Measurements from ENCODE around the gene RBMS3. TPM values are rescaled to one million over a fixed set of nuclear protein-coding genes. Genes with fewer than 3 reads are reported as not detected.

RBMS3 gene
- total and polyA plus RNA-seq, 12 donors: 8.7 to 90.1 (median 51.2) TPM

DNA sequence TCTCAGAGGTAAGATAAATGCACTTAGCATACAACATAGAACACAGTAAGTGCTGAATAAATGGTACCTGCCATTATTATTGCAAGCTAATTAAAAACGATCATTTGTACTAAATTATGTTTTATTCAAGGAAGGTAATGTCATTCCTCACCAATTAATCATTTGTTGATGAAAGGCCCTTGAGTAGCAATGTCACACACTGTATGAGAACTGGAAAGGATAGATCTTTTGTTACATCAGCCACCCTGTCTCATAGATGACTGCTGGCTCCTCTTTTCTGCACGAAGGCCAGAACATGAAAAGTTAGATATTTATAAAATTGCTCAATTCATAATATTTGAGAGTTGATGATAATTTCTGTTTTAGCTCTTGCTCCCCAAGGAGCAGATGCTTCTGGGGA is 415.4 kb downstream of the RBMS3 start:
- TF ChIP-seq CTCF (IDR thresholded peaks at IDR 0.05) (no peak), POLR2A (IDR thresholded peaks at IDR 0.05) (no peak)
- Histone ChIP-seq H3K4me3 (no peak overlapping the region), H3K9me3 (replicated peaks in 1 of 3) (no peaks in the 10 kb centered on the region), H3K27me3 (no peaks in the 10 kb centered on the region), H3K4me1 (replicated peaks in 1 of 2) (peaks cover 0 to 29% of the 10 kb centered on the region in 2 donors), H3K36me3 (replicated peaks in 1 of 2) (no peaks in the 10 kb centered on the region), H3K27ac (peak overlapping the region in 2 of 5 donors; percentile 11 to 23)
- intact Hi-C loops (cut with DNase I): no loop called here
- 61 to 71% (median 68%) methylated on average over 2 of the region's 2 CpGs for WGBS, 4 donors
- no peak for DNase-seq

DNA sequence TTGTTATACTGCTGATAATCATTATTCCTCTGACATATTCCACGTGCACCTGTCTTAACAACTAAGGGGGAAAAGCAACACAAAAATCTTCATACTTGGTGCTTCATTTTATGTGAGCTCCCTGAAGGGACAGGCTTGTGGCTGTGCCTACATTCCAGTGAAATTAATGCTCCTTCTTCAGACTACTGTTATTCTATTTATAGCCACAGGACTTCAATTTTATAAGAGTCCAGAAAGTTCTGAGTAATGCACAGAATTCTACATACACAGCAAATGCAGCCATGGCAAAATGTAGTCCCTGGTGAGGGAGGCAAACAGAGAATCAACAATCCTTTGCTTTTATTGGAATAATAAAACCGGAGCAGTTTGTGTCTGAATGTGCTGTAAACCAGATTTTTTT is 417.1 kb downstream of the RBMS3 start:
- intact Hi-C loops (cut with DNase I): no loop called here
- no peak for DNase-seq
- Histone ChIP-seq H3K27ac (no peak overlapping the region), H3K36me3 (replicated peaks in 1 of 2) (no peaks in the 10 kb centered on the region), H3K4me3 (no peak overlapping the region), H3K4me1 (replicated peaks in 1 of 2) (peaks cover 0 to 29% of the 10 kb centered on the region in 2 donors), H3K9me3 (replicated peaks in 1 of 3) (no peaks in the 10 kb centered on the region), H3K27me3 (no peaks in the 10 kb centered on the region)
- 81 to 94% (median 87%) methylated on average over 2 of the region's 2 CpGs for WGBS, 4 donors
- no peak for TF ChIP-seq CTCF (IDR thresholded peaks at IDR 0.05)
- TF ChIP-seq POLR2A (IDR thresholded peaks at IDR 0.05): no peak

GRCh38 chr3:29700256-29700655 is 419.4 kb downstream of the RBMS3 start:
- no peak overlapping the region for H3K27ac ChIP-seq
- H3K4me1 ChIP-seq (replicated peaks in 1 of 2): peaks cover 0 to 10% of the 10 kb centered on the region in 2 donors
- no peaks in the 10 kb centered on the region for H3K9me3 ChIP-seq (replicated peaks in 1 of 3)
- no peaks in the 10 kb centered on the region for H3K36me3 ChIP-seq (replicated peaks in 1 of 2)
- no peak for DNase-seq
- H3K4me3 ChIP-seq: no peak overlapping the region
- no peaks in the 10 kb centered on the region for H3K27me3 ChIP-seq
- 93 to 98% (median 97%) methylated on average over 2 of the region's 2 CpGs for WGBS, 4 donors
- no peak for TF ChIP-seq CTCF (IDR thresholded peaks at IDR 0.05)
- intact Hi-C loops (cut with DNase I): no loop called here

- intact Hi-C loops (cut with DNase I): no loop called here
Observed at GRCh38 chr3:29701326-29701983, 420.6 kb downstream of the RBMS3 start.

More at GRCh38 chr3:29701326-29701983, 420.6 kb downstream of the RBMS3 start:
- DNase-seq: no peak
- Histone ChIP-seq H3K4me1 (replicated peaks in 1 of 2) (no peaks in the 10 kb centered on the region), H3K9me3 (replicated peaks in 1 of 3) (no peaks in the 10 kb centered on the region), H3K36me3 (replicated peaks in 1 of 2) (no peaks in the 10 kb centered on the region), H3K27me3 (no peaks in the 10 kb centered on the region), H3K4me3 (no peak overlapping the region), H3K27ac (no peak overlapping the region)
- no peak for TF ChIP-seq POLR2A (IDR thresholded peaks at IDR 0.05)
- WGBS, 4 donors: 91 to 99% (median 97%) methylated on average over 12 to 41 of the region's 41 CpGs
